Sigmoid colon (tissue), 3 donors: ENCODE results near the gene RAG2.

Source experiments
- CTCF ChIP-seq, 4 experiments: fragments of 450-650 bp in 3 of 4; fragments of 200-600 bp in 1 of 4; IDR thresholded peaks; one replicate each; pipeline ENCODE4 v1.5.1; 2016 to 2019; ENCODE audit warnings: antibody characterized with exemption in 4 of 4, mild to moderate bottlenecking in 3 of 4, moderate library complexity in 2 of 4
- POLR2A ChIP-seq, 2 donors: fragments of 450-650 bp; IDR thresholded peaks; one replicate each; pipeline ENCODE4 v1.6.1; 2016; ENCODE audit warnings: antibody characterized with exemption in 2 of 2, mild to moderate bottlenecking in 2 of 2, moderate library complexity in 2 of 2

GRCh38 chr11:36588099-36588498 lies 9.9 kb downstream of the RAG2 start:
- TF ChIP-seq CTCF (IDR thresholded peaks at IDR 0.05) (no peak), POLR2A (IDR thresholded peaks at IDR 0.05) (no peak)
